HepG2 (cell line): ENCODE data around the gene ZNF587B. TPM values are rescaled to one million over a fixed set of nuclear protein-coding genes. Genes with fewer than 3 reads are reported as not detected.
"Not testable (repeated sequence)": the region's sequence is repeated elsewhere in the genome, so short reads cannot be mapped to it uniquely, and the experiment has no call there.

Experiments
- ATAC-seq: fragments of 200-7000 bp; cut with Tn5 transposase; 3 replicates; pipeline ENCODE4 v1.9.1; 2020; ENCODE audit warnings: mild to moderate bottlenecking, moderate library complexity
- BruUV-seq: library from RNA; stranded (reverse); fragments of 400-500 nt; replicated peaks from 2 replicates; lab custom pipeline; 2021; lab: Mats Ljungman, UMichigan
- CTCF ChIA-PET: fragments of 300-600 bp; formaldehyde crosslinking; extraction: SDS; loops from one replicate; lab custom pipeline; 2021; ENCODE audit warnings: low total read pairs, inconsistent platforms, low intra/inter-chr PET ratio; lab: Yijun Ruan, JAX
- POLR2A ChIA-PET: fragments of 350-600 bp; sonication (Branson Sonifier 250); formaldehyde crosslinking; loops from one replicate; lab custom pipeline; 2020; ENCODE audit warnings: antibody characterized with exemption, inconsistent platforms; lab: Yijun Ruan, JAX
- DNase-seq: peaks from one replicate; pipeline ENCODE4 v3.0.0-alpha.2; 2015; ENCODE audit warnings: low spot score
- FAIRE-seq: peaks from 3 replicates; lab custom pipeline; 2011; peaks lifted over from hg19 to GRCh38; lab: Jason Lieb, UNC
- H2AFZ ChIP-seq: one replicate; pipeline ENCODE4 v1.6.1; 2011; ENCODE audit warnings: low read length, inconsistent platforms
- H3K27ac ChIP-seq: fragments of 300-600 bp; 3 replicates; pipeline ENCODE4 v1.8.0; 2011; ENCODE audit warnings: mixed run types, mild to moderate bottlenecking, mixed read lengths, low read length, inconsistent platforms; ENCODE audit not compliant: insufficient read depth; ENCODE audit errors: extremely low read length
- H3K27me3 ChIP-seq, 2 experiments: fragments of 200-600 bp in 1 of 2; 2 replicates in 1 of 2; 3 replicates in 1 of 2; pipeline versions ENCODE4 v1.6.0 to v1.8.0; 2011; ENCODE audit warnings: low read length in 2 of 2, mild to moderate bottlenecking in 2 of 2, moderate library complexity in 2 of 2, inconsistent platforms in 1 of 2; ENCODE audit not compliant: insufficient read depth in 2 of 2, control insufficient read depth in 1 of 2
- H3K36me3 ChIP-seq, 2 experiments: fragments of 200-600 bp in 1 of 2; replicated peaks in 1 of 2; 2 replicates in 1 of 2; 3 replicates in 1 of 2; pipeline versions ENCODE4 v1.5.1 to v1.8.0; 2011; ENCODE audit warnings: low read length in 2 of 2, inconsistent platforms in 1 of 2; ENCODE audit not compliant: insufficient read depth in 2 of 2, control insufficient read depth in 1 of 2
- H3K4me1 ChIP-seq: 2 replicates; pipeline ENCODE4 v1.5.1; 2012; ENCODE audit warnings: low read length, inconsistent platforms; ENCODE audit not compliant: insufficient read depth
- H3K4me2 ChIP-seq: 2 replicates; pipeline ENCODE4 v1.6.0; 2011; ENCODE audit warnings: low read depth, low read length, inconsistent platforms
- H3K4me3 ChIP-seq, 3 experiments: fragments of 200-600 bp in 1 of 3; sonication (generic), shearing (Covaris generic) in 1 of 3; replicated peaks in 1 of 3; 2 replicates each; pipeline ENCODE4 v1.5.1; 2011 to 2016; ENCODE audit warnings: low read length in 3 of 3, inconsistent platforms in 2 of 3, low read depth in 2 of 3, mild to moderate bottlenecking in 2 of 3, control low read depth in 1 of 3, mixed read lengths in 1 of 3; ENCODE audit not compliant: insufficient read depth in 1 of 3
- H3K79me2 ChIP-seq: one replicate; pipeline ENCODE4 v1.6.1; 2011; ENCODE audit warnings: low read length, inconsistent platforms; ENCODE audit not compliant: insufficient read depth
- H3K9ac ChIP-seq: 2 replicates; pipeline ENCODE4 v1.6.0; 2011; ENCODE audit warnings: mild to moderate bottlenecking, low read depth, low read length, inconsistent platforms; ENCODE audit not compliant: insufficient read depth
- H3K9me3 ChIP-seq: 2 replicates; pipeline ENCODE4 v1.5.1; 2012; ENCODE audit warnings: mild to moderate bottlenecking, low read length
- H4K20me1 ChIP-seq: 2 replicates; pipeline ENCODE4 v1.6.0; 2011; ENCODE audit warnings: inconsistent platforms, mild to moderate bottlenecking, low read length, moderate library complexity; ENCODE audit not compliant: insufficient read depth
- FOXJ3 ChIP-seq: sonication (generic); formaldehyde crosslinking; IDR thresholded peaks from 2 replicates; pipeline ENCODE4 v1.4.0; 2020; ENCODE audit warnings: missing genetic modification reagents, mild to moderate bottlenecking, borderline replicate concordance
- REPIN1 ChIP-seq: sonication (generic); formaldehyde crosslinking; IDR thresholded peaks from 2 replicates; pipeline ENCODE4 v1.8.0; 2022; ENCODE audit warnings: missing genetic modification reagents, low read depth, mild to moderate bottlenecking, borderline replicate concordance
- SSRP1 ChIP-seq: IDR thresholded peaks from 2 replicates; pipeline ENCODE4 v1.6.1; 2016; ENCODE audit warnings: control low read depth
- WGBS: methylation state at CpG from one replicate; pipeline ENCODE4 v1.1.6; 2017; ENCODE audit warnings: low lambda C conversion rate; 5-methylcytosine and 5-hydroxymethylcytosine counted together
- in situ Hi-C: cut with HindIII; loops from 2 replicates; pipeline ENCODE4 v1.10.0; 2017; ENCODE audit warnings: low pct_unique_long_range_greater_than_20kb; ENCODE audit not compliant: extremely low pct_ligation_motif_present
- intact Hi-C: fragments of 100-400 bp; cut with micrococcal nuclease; formaldehyde crosslinking; loops from one replicate; pipeline ENCODE4 v1.10.0; 2022; ENCODE audit not compliant: unreplicated experiment
- polyA plus RNA-seq, 8 experiments: library from polyadenylated mRNA; depleted of rRNA in 3 of 8; stranded (reverse) in 7 of 8; unstranded in 1 of 8; fragments of >200 nt; fragmentation: Illumina TruSeq in 4 of 8; extraction: Trizol in 4 of 8; gene quantifications; 2 replicates each; pipeline versions ENCODE4 v1.2.1 to v1.2.3, GENCODE V29; 2011 to 2016; ENCODE audit warnings: low read depth in 4 of 8, missing spikeins in 1 of 8, mixed read lengths in 1 of 8; ENCODE audit not compliant: insufficient read depth in 1 of 8
- total RNA-seq, 5 experiments: library from RNA; depleted of rRNA; stranded (reverse); fragments of >200 nt; fragmentation: Illumina TruSeq; extraction: Trizol; gene quantifications; 2 replicates each; pipeline ENCODE4 v1.2.3, GENCODE V29; 2016; ENCODE audit warnings: low read depth in 1 of 5

The ZNF587B gene
- total and polyA plus RNA-seq, 2 of the 13 experiments (the other 11 are each of a cell fraction or from before 2014, with no cell fraction given): 5.2 to 29.9 TPM

- peak overlapping the region; percentile 91 for H3K9ac ChIP-seq
- no TSS peak for BruUV-seq
- no peaks in the 10 kb centered on the region for H3K9me3 ChIP-seq
- H2AFZ ChIP-seq: no peak overlapping the region
- in situ Hi-C loops (no loop called here), intact Hi-C loops (no loop called here)
- 36% methylated on average over 10 of the region's 11 CpGs for WGBS
- POLR2A ChIA-PET: interaction anchor here (0.8 to 1.9 kb wide), 2 partner anchors 31 to 169 kb away, joined by 5 read pairs; partner anchors contain the start of gene ZNF551
- DNase-seq: peak; percentile 29
- ATAC-seq: peak; percentile 26
- peaks cover 4% of the 10 kb centered on the region for H4K20me1 ChIP-seq
- no peak for FAIRE-seq
- H3K36me3 ChIP-seq: peaks cover 4 to 14% of the 10 kb centered on the region in 2 experiments; a peak in 4 of 5 replicates
- H3K79me2 ChIP-seq: peaks cover 28% of the 10 kb centered on the region
- peak overlapping the region; percentile 76 to 91 (median 89) for H3K4me3 ChIP-seq
- H3K27ac ChIP-seq: peak overlapping the region; percentile 68
- no peaks in the 10 kb centered on the region; a peak in 1 of 5 replicates for H3K27me3 ChIP-seq
- peak overlapping the region; percentile 76 for H3K4me2 ChIP-seq
- no peak for TF ChIP-seq SSRP1 (CRISPR knock-in tag)
- no peak for TF ChIP-seq FOXJ3 (CRISPR knock-in tag)
- no peak for TF ChIP-seq REPIN1 (CRISPR knock-in tag)
- peaks cover 16% of the 10 kb centered on the region for H3K4me1 ChIP-seq
- CTCF ChIA-PET: no interaction called here
Measured at GRCh38 chr19:57850553-57851017, 20.5 kb downstream of the ZNF587B start.

- in situ Hi-C loops, DNase-seq: not testable (repeated sequence)
Measured at GRCh38 chr19:57851812-57852603, 21.9 kb downstream of the ZNF587B start.

GRCh38 chr19:57854117-57854516 lies 24.0 kb downstream of the ZNF587B start:
- H2AFZ ChIP-seq, POLR2A ChIA-PET, CTCF ChIA-PET, H3K9me3 ChIP-seq, ATAC-seq, FAIRE-seq, H3K27me3 ChIP-seq, H3K9ac ChIP-seq, intact Hi-C loops, H3K4me3 ChIP-seq, H3K27ac ChIP-seq, DNase-seq, BruUV-seq, H4K20me1 ChIP-seq, H3K4me2 ChIP-seq, in situ Hi-C loops: not testable (repeated sequence)
- Histone ChIP-seq H3K79me2 (peaks cover 28% of the 10 kb centered on the region), H3K4me1 (peaks cover 16% of the 10 kb centered on the region), H3K36me3 (peaks cover 9 to 19% of the 10 kb centered on the region in 2 experiments; a peak in 3 of 5 replicates)
- 100% methylated on average over 2 of the region's 2 CpGs for WGBS

More at GRCh38 chr19:57851812-57852603, 21.9 kb downstream of the ZNF587B start:
- H4K20me1 ChIP-seq, H3K9me3 ChIP-seq, H3K4me3 ChIP-seq, ATAC-seq, H3K27ac ChIP-seq, H3K27me3 ChIP-seq, POLR2A ChIA-PET, BruUV-seq, H2AFZ ChIP-seq, H3K4me2 ChIP-seq, intact Hi-C loops, H3K9ac ChIP-seq, CTCF ChIA-PET: not testable (repeated sequence)
- peaks cover 4 to 12% of the 10 kb centered on the region in 2 experiments; a peak in 3 of 5 replicates for H3K36me3 ChIP-seq
- WGBS: 92% methylated on average over 4 of the region's 6 CpGs
- H3K4me1 ChIP-seq: peaks cover 16% of the 10 kb centered on the region
- peak; percentile 89 for FAIRE-seq
- peaks cover 28% of the 10 kb centered on the region for H3K79me2 ChIP-seq
